Karpas-422 (cell line): ENCODE data around the gene BCLAF1. TPM values are rescaled to one million over a fixed set of nuclear protein-coding genes. Genes with fewer than 3 reads are reported as not detected.

Source experiments
- DNase-seq: peaks from one replicate; pipeline ENCODE4 v3.0.0-alpha.2; 2015
- H2AFZ ChIP-seq: fragments of 200-600 bp; sonication (generic); 2 replicates; pipeline ENCODE4 v1.6.1; 2014; ENCODE audit warnings: antibody characterized with exemption, low read length, mixed read lengths
- H3K27ac ChIP-seq: fragments of 200-600 bp; sonication (generic); 2 replicates; pipeline ENCODE4 v1.5.1; 2014; ENCODE audit warnings: mild to moderate bottlenecking, low read length, moderate library complexity
- H3K27me3 ChIP-seq: fragments of 200-600 bp; sonication (generic); 2 replicates; pipeline ENCODE4 v1.6.1; 2014; ENCODE audit warnings: low read length, mixed read lengths
- H3K36me3 ChIP-seq: fragments of 200-600 bp; sonication (generic); 2 replicates; pipeline ENCODE4 v1.6.1; 2014; ENCODE audit warnings: low read length, mixed read lengths; ENCODE audit not compliant: insufficient read depth
- H3K4me1 ChIP-seq: fragments of 200-600 bp; sonication (generic); 2 replicates; pipeline ENCODE4 v1.6.1; 2014; ENCODE audit warnings: mild to moderate bottlenecking, low read length, mixed read lengths
- H3K4me2 ChIP-seq: fragments of 200-600 bp; sonication (generic); 2 replicates; pipeline ENCODE4 v1.6.1; 2014; ENCODE audit warnings: low read length, low read depth, mild to moderate bottlenecking; ENCODE audit not compliant: poor library complexity, severe bottlenecking
- H3K4me3 ChIP-seq: fragments of 200-600 bp; sonication (generic); 2 replicates; pipeline ENCODE4 v1.5.1; 2014; ENCODE audit warnings: mild to moderate bottlenecking, antibody characterized with exemption, low read length, mixed read lengths
- H3K79me2 ChIP-seq: fragments of 200-600 bp; sonication (generic); 2 replicates; pipeline ENCODE4 v1.6.1; 2014; ENCODE audit warnings: mild to moderate bottlenecking, low read length, mixed read lengths
- H3K9ac ChIP-seq: fragments of 200-600 bp; sonication (generic); 2 replicates; pipeline ENCODE4 v1.6.0; 2014; ENCODE audit warnings: low read length
- H3K9me2 ChIP-seq: fragments of 200-600 bp; sonication (generic), shearing (Covaris generic); replicated peaks from 2 replicates; pipeline ENCODE4 v1.6.0; 2014; ENCODE audit warnings: mild to moderate bottlenecking, low read length, moderate library complexity; ENCODE audit not compliant: insufficient read depth
- H3K9me3 ChIP-seq: fragments of 300-700, 200-600 bp; sonication (generic); 2 replicates; pipeline ENCODE4 v1.6.1; 2014; ENCODE audit warnings: low read length, mixed read lengths
- H4K20me1 ChIP-seq: fragments of 200-600 bp; sonication (generic); 2 replicates; pipeline ENCODE4 v1.6.1; 2014; ENCODE audit warnings: mild to moderate bottlenecking, antibody characterized with exemption, low read length, low read depth; ENCODE audit not compliant: insufficient read depth
- total RNA-seq: library from RNA; depleted of rRNA; stranded (reverse); fragments of >200 nt; shearing (Covaris generic); gene quantifications from 2 replicates; pipeline ENCODE4 v1.2.3, GENCODE V29; 2014; ENCODE audit warnings: low replicate concordance

The BCLAF1 gene
- total RNA-seq, 1 experiment from 2014 or later = 177 TPM

DNA sequence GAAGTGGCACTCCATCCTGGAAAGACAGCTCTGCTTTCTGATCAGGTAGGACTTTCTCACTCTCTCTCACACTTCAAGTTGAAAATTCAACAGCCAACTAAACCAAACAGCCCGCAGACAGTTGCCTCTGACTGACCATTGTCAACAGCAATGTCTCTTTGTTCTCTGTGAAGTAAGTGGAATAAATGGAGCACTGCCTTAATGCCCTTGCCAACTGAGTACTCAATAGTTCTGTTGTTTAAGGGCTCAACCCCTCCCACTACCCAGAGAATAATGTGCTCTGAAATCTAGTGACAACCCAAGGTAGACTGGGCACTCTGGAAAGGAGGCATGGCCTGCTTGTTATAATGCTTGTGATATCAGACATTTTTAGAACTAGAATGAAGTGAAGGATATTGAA is 16.8 kb upstream of the BCLAF1 start:
- no peak for DNase-seq
- Histone ChIP-seq H3K27me3 (0 out of 2 replicates have a peak, but pooled peaks cover 3% of the 10 kb centered on the region), H3K4me3 (no peak overlapping the region), H3K27ac (no peak overlapping the region), H3K9me2 (no peaks in the 10 kb centered on the region), H3K4me2 (no peak overlapping the region), H3K36me3 (no peaks in the 10 kb centered on the region), H4K20me1 (no peaks in the 10 kb centered on the region), H3K79me2 (no peaks in the 10 kb centered on the region), H3K4me1 (no peaks in the 10 kb centered on the region), H2AFZ (no peak overlapping the region), H3K9ac (no peak overlapping the region), H3K9me3 (no peaks in the 10 kb centered on the region)

- Histone ChIP-seq H3K9ac (no peak overlapping the region), H3K4me3 (no peak overlapping the region), H3K4me1 (no peaks in the 10 kb centered on the region)
Measured at GRCh38 chr6:136304410-136304809, 14.8 kb upstream of the BCLAF1 start.

DNA sequence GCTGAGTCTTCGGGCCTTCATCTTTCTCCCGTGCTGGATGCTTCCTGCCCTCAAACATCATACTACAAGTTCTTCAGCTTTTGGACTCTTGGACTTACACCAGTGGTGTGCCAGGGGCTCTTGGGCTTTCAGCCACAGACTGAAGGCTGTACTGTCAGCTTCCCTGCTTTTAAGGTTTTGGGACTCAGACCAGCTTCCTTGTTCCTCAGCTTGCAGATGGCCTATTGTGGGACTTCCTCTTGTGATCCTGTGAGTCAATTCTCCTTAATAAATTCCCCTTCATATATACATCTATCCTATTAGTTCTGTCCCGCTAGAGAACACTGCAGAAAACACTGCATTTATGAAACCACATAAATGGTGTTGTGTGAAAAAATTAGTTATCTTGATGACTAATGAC is 13.9 kb upstream of the BCLAF1 start:
- 0 out of 2 replicates have a peak, but pooled peaks cover 3% of the 10 kb centered on the region for H3K27me3 ChIP-seq
- no peak overlapping the region for H3K4me2 ChIP-seq
- H3K9me2 ChIP-seq = no peaks in the 10 kb centered on the region

More at GRCh38 chr6:136304410-136304809, 14.8 kb upstream of the BCLAF1 start:
- no peak overlapping the region for H2AFZ ChIP-seq
- H3K36me3 ChIP-seq = no peaks in the 10 kb centered on the region
- H3K9me2 ChIP-seq = no peaks in the 10 kb centered on the region
- H4K20me1 ChIP-seq = no peaks in the 10 kb centered on the region
- H3K27me3 ChIP-seq = 0 out of 2 replicates have a peak, but pooled peaks cover 3% of the 10 kb centered on the region
- no peak for DNase-seq
- no peaks in the 10 kb centered on the region for H3K79me2 ChIP-seq
- H3K4me2 ChIP-seq = no peak overlapping the region
- no peak overlapping the region for H3K27ac ChIP-seq
- H3K9me3 ChIP-seq = no peaks in the 10 kb centered on the region

GRCh38 chr6:136294621-136295020 is 5.0 kb upstream of the BCLAF1 start:
- peaks cover 15% of the 10 kb centered on the region for H3K4me1 ChIP-seq
- no peaks in the 10 kb centered on the region for H3K36me3 ChIP-seq
- no peak overlapping the region for H3K4me3 ChIP-seq
- no peak for DNase-seq
- no peaks in the 10 kb centered on the region for H3K9me2 ChIP-seq
- no peaks in the 10 kb centered on the region for H4K20me1 ChIP-seq
- H3K4me2 ChIP-seq = no peak overlapping the region
- no peaks in the 10 kb centered on the region for H3K27me3 ChIP-seq
- no peak overlapping the region for H3K9ac ChIP-seq
- H3K9me3 ChIP-seq = no peaks in the 10 kb centered on the region
- H3K27ac ChIP-seq = no peak overlapping the region
- no peaks in the 10 kb centered on the region for H3K79me2 ChIP-seq
- H2AFZ ChIP-seq = no peak overlapping the region

More for the DNA sequence above, 13.9 kb upstream of the BCLAF1 start:
- no peaks in the 10 kb centered on the region for H3K79me2 ChIP-seq
- no peak overlapping the region for H2AFZ ChIP-seq
- H3K27ac ChIP-seq = no peak overlapping the region
- H3K9me3 ChIP-seq = no peaks in the 10 kb centered on the region
- DNase-seq = no peak
- H3K4me3 ChIP-seq = no peak overlapping the region
- no peak overlapping the region for H3K9ac ChIP-seq
- no peaks in the 10 kb centered on the region for H3K4me1 ChIP-seq
- no peaks in the 10 kb centered on the region for H4K20me1 ChIP-seq
- H3K36me3 ChIP-seq = no peaks in the 10 kb centered on the region

GRCh38 chr6:136290410-136291010 is 864 bp upstream of the BCLAF1 start:
- Histone ChIP-seq H3K9ac (peak overlapping the region; percentile 90), H3K79me2 (peaks cover 41% of the 10 kb centered on the region), H3K36me3 (0 out of 2 replicates have a peak, but pooled peaks cover 6% of the 10 kb centered on the region), H3K27ac (peak overlapping the region; percentile 96), H3K27me3 (no peaks in the 10 kb centered on the region), H3K4me1 (peaks cover 40% of the 10 kb centered on the region), H3K4me2 (peak overlapping the region; percentile 86), H2AFZ (peak overlapping the region; percentile 64), H4K20me1 (peaks cover 36% of the 10 kb centered on the region), H3K9me2 (no peaks in the 10 kb centered on the region), H3K4me3 (peak overlapping the region; percentile 77), H3K9me3 (no peaks in the 10 kb centered on the region)
- DNase-seq = peak; percentile 92

DNA sequence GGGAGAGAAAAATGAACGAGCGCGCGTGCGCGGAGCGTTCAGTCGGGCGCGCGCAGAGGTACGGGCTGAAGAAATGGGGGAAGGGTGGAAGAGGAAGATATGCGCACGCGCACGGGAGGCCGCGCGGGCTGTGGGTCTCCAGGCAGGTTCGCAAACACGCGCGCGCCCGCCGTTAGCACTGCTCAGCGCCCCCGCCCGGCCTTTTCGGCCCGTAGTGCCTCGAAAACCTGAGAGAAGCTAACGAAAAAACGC is 393 bp downstream of the BCLAF1 start:
- H3K4me2 ChIP-seq = peak overlapping the region; percentile 85
- peak; percentile 97 for DNase-seq
- peak overlapping the region; percentile 92 for H3K9ac ChIP-seq
- peaks cover 53% of the 10 kb centered on the region for H3K79me2 ChIP-seq
- H3K27ac ChIP-seq = peak overlapping the region; percentile 88
- no peaks in the 10 kb centered on the region for H3K9me2 ChIP-seq
- H4K20me1 ChIP-seq = peaks cover 48% of the 10 kb centered on the region
- peak overlapping the region; percentile 77 for H3K4me3 ChIP-seq
- H2AFZ ChIP-seq = no peak overlapping the region
- no peaks in the 10 kb centered on the region for H3K27me3 ChIP-seq
- H3K36me3 ChIP-seq = 0 out of 2 replicates have a peak, but pooled peaks cover 7% of the 10 kb centered on the region
- no peaks in the 10 kb centered on the region for H3K9me3 ChIP-seq
- peaks cover 52% of the 10 kb centered on the region for H3K4me1 ChIP-seq

DNA sequence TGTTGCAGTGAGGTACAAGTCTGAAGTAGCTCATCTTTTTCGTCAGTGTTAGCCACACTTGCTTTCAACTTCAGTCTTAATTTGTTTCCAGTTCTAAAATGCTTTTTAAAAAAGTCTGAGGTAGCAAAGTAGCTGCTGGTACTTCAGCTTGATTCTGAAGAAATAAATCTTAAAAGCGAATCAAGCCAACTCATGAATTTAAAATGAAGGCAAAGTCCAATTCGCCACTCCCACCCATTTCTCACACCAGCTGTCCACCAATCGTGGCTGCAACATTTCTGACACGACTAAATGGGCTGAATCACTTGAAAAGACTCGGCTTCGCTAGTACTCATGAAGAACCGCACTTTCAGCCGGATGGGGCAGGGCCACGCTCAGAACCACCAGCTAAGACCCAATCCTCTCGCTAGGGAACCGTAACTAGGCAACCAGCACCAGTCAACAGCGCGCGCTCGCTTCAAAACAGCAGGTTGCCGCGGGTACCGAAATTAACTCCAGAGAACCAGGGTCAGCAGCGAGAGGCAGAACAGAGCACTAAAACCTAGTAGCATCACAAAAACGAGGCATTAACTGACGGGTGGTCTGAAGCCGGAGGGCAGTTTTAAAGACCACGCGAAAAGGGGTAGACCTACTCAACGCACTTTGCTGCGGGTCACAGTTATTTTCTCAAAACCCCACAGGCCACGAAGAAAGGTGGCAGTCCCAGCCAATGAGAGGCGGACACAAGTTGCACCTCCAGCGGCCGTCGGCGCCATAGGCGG is 900 bp downstream of the BCLAF1 start:
- no peaks in the 10 kb centered on the region for H3K9me3 ChIP-seq
- peak overlapping the region; percentile 92 for H3K9ac ChIP-seq
- no peaks in the 10 kb centered on the region for H3K27me3 ChIP-seq
- H3K9me2 ChIP-seq = no peaks in the 10 kb centered on the region
- H3K4me2 ChIP-seq = peak overlapping the region; percentile 85
- peaks cover 52% of the 10 kb centered on the region for H4K20me1 ChIP-seq
- H2AFZ ChIP-seq = no peak overlapping the region
- DNase-seq = peak; percentile 87
- peaks cover 58% of the 10 kb centered on the region for H3K79me2 ChIP-seq
- peaks cover 54% of the 10 kb centered on the region for H3K4me1 ChIP-seq
- peak overlapping the region; percentile 77 for H3K4me3 ChIP-seq
- H3K36me3 ChIP-seq = peaks cover 9% of the 10 kb centered on the region; the same call in 1 of the 2 replicates
- peak overlapping the region; percentile 88 for H3K27ac ChIP-seq

DNA sequence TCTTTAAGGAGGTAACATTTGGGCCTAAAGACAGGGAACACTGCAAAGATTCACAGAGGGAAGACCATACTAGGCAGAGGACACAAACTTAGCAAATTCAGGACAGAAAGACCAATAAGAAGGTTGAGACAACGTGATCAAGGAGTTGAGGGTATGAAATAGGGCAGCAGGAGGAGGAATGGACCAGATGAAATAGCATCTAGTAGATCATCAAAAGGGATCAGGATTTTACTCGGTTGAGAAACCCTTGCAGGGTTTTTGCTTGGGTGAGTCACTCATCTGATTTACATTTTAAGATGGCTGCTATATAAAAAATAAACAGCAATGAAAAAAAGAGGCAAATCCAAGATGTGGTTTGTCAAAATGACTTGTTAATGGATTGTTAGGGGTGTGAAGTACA is 4.7 kb downstream of the BCLAF1 start:
- Histone ChIP-seq H3K9me3 (no peaks in the 10 kb centered on the region), H2AFZ (no peak overlapping the region), H3K27ac (no peak overlapping the region), H4K20me1 (peaks cover 90% of the 10 kb centered on the region), H3K4me3 (no peak overlapping the region), H3K9ac (no peak overlapping the region), H3K4me1 (peaks cover 49% of the 10 kb centered on the region), H3K27me3 (no peaks in the 10 kb centered on the region), H3K36me3 (peaks cover 47% of the 10 kb centered on the region), H3K4me2 (peak overlapping the region; percentile 36), H3K79me2 (peaks cover 97% of the 10 kb centered on the region), H3K9me2 (no peaks in the 10 kb centered on the region)
- DNase-seq = no peak
